Fibroblast of pulmonary artery (primary cell): ENCODE measurements around the gene CMTM4.

Source experiments
- DNase-seq: peaks from one replicate; pipeline ENCODE4 v3.0.0-alpha.2; 2010; ENCODE audit warnings: low read depth
- H3K4me3 ChIP-seq: replicated peaks from 2 replicates; pipeline ENCODE4 v1.5.1; 2011; ENCODE audit warnings: low read depth, mild to moderate bottlenecking, control low read depth, low read length, moderate library complexity
- CTCF ChIP-seq: IDR thresholded peaks from 2 replicates; pipeline ENCODE4 v1.5.1; 2011; ENCODE audit warnings: mild to moderate bottlenecking, control low read depth, low read length, inconsistent platforms; ENCODE audit errors: missing control alignments

Gene CMTM4

GRCh38 chr16:66696669-66697630, at the start of gene CMTM4:
Gene CMTM4, minus strand, starts transcription at chr16:66696743. Its CDS starts 218 bp downstream, at chr16:66696525.
- TF ChIP-seq CTCF, result no peak
- peak; percentile 84 for DNase-seq
- H3K4me3 ChIP-seq, result peak within 1 kb of the TSS; percentile 61

GRCh38 chr16:66746048-66746447, 49.5 kb upstream of the CMTM4 start:
- DNase-seq, result no peak
- no peak for TF ChIP-seq CTCF

GRCh38 chr16:66741950-66742808, 45.6 kb upstream of the CMTM4 start:
- H3K4me3 ChIP-seq, result peak overlapping the region; percentile 3
- no peak for TF ChIP-seq CTCF
- peak; percentile 53 for DNase-seq

More at GRCh38 chr16:66746048-66746447, 49.5 kb upstream of the CMTM4 start:
- H3K4me3 ChIP-seq, result no peak overlapping the region

- H3K4me3 ChIP-seq, result no peak overlapping the region
- DNase-seq, result peak; percentile 93
- no peak for TF ChIP-seq CTCF
Measured at GRCh38 chr16:66741169-66741900, 44.8 kb upstream of the CMTM4 start.

- no peak overlapping the region for H3K4me3 ChIP-seq
- TF ChIP-seq CTCF, result no peak
- peak; percentile 42 for DNase-seq
Measured at GRCh38 chr16:66740533-66740932, 44.0 kb upstream of the CMTM4 start.

GRCh38 chr16:66740010-66740409, 43.5 kb upstream of the CMTM4 start:
- DNase-seq, result peak; percentile 54
- H3K4me3 ChIP-seq, result no peak overlapping the region
- TF ChIP-seq CTCF, result peak; percentile 68
